ENCODE measurements around the gene DHH.

The DHH gene

GRCh38 chr12:49088150-49088931 lies 6.3 kb downstream of the DHH start (continued):
- TF ChIP-seq ZEB2 (tag by site-specific recombination; IDR thresholded peaks at IDR 0.05) (no peak; the same call in none of the 2 replicates), EGR2 (tag by site-specific recombination; IDR thresholded peaks at IDR 0.05; ENCODE audit: low read depth) (no peak), SCRT2 (tag by site-specific recombination; IDR thresholded peaks at IDR 0.05) (no peak), OSR2 (tag by site-specific recombination; IDR thresholded peaks at IDR 0.05) (peak; percentile 81), ZNF221 (tag by site-specific recombination; IDR thresholded peaks at IDR 0.05; ENCODE audit: borderline replicate concordance) (no peak), ZNF561 (tag by site-specific recombination; IDR thresholded peaks at IDR 0.05; ENCODE audit: borderline replicate concordance) (peak; percentile 73; the same call in 1 of the 2 replicates), ZNF623 (tag by site-specific recombination; IDR thresholded peaks at IDR 0.05) (no peak), ZNF132 (tag by site-specific recombination; IDR thresholded peaks at IDR 0.05; ENCODE audit: borderline replicate concordance) (no peak), HOXC10 (CRISPR knock-in tag; IDR thresholded peaks at IDR 0.05) (no peak), ZNF366 (tag by site-specific recombination; conservative IDR thresholded peaks at IDR 0.05) (peak; percentile 49), IKZF3 (tag by site-specific recombination; IDR thresholded peaks at IDR 0.05) (0 out of 2 replicates have a peak, but pooled peaks have one; percentile 4), GLIS2 (tag by site-specific recombination; IDR thresholded peaks at IDR 0.05) (peak; percentile 69), PRDM1 (tag by site-specific recombination; IDR thresholded peaks at IDR 0.05) (no peak), BCL6B (tag by site-specific recombination; IDR thresholded peaks at IDR 0.05) (no peak), KLF1 (tag by site-specific recombination; IDR thresholded peaks at IDR 0.05) (peak; percentile 31; the same call in 1 of the 2 replicates), SP3 (tag by site-specific recombination; IDR thresholded peaks at IDR 0.05) (peak; percentile 40; the same call in 1 of the 2 replicates), SP2 (tag by site-specific recombination; IDR thresholded peaks at IDR 0.05) (peak; percentile 39; the same call in 1 of the 2 replicates), REPIN1 (tag by site-specific recombination; IDR thresholded peaks at IDR 0.05; ENCODE audit: low read depth) (no peak; the same call in 1 of the 2 replicates), ZNF302 (tag by site-specific recombination; IDR thresholded peaks at IDR 0.05; ENCODE audit: low read depth) (no peak), KLF7 (tag by site-specific recombination; IDR thresholded peaks at IDR 0.05; ENCODE audit: borderline replicate concordance) (no peak), SALL2 (tag by site-specific recombination; IDR thresholded peaks at IDR 0.05; ENCODE audit: borderline replicate concordance) (no peak), ZNF423 (tag by site-specific recombination; IDR thresholded peaks at IDR 0.05) (peak; percentile 88), ZFHX2 (tag by site-specific recombination; conservative IDR thresholded peaks at IDR 0.05) (no peak), ZNF155 (tag by site-specific recombination; IDR thresholded peaks at IDR 0.05) (no peak), ZNF777 (tag by site-specific recombination; IDR thresholded peaks at IDR 0.05; ENCODE audit: borderline replicate concordance) (no peak), ZNF214 (tag by site-specific recombination; IDR thresholded peaks at IDR 0.05; ENCODE audit: borderline replicate concordance) (no peak), KLF8 (tag by site-specific recombination; IDR thresholded peaks at IDR 0.05) (peak; percentile 79), ZNF266 (tag by site-specific recombination; IDR thresholded peaks at IDR 0.05; ENCODE audit: low read depth) (no peak), ZNF37A (tag by site-specific recombination; IDR thresholded peaks at IDR 0.05) (no peak), ZNF624 (tag by site-specific recombination; IDR thresholded peaks at IDR 0.05) (no peak), PRDM10 (tag by site-specific recombination; IDR thresholded peaks at IDR 0.05) (peak; percentile 94), ZNF391 (tag by site-specific recombination; IDR thresholded peaks at IDR 0.05; ENCODE audit: borderline replicate concordance, low read depth) (peak; percentile 31; the same call in 1 of the 2 replicates)
- TF ChIP-seq, protein P1, sequence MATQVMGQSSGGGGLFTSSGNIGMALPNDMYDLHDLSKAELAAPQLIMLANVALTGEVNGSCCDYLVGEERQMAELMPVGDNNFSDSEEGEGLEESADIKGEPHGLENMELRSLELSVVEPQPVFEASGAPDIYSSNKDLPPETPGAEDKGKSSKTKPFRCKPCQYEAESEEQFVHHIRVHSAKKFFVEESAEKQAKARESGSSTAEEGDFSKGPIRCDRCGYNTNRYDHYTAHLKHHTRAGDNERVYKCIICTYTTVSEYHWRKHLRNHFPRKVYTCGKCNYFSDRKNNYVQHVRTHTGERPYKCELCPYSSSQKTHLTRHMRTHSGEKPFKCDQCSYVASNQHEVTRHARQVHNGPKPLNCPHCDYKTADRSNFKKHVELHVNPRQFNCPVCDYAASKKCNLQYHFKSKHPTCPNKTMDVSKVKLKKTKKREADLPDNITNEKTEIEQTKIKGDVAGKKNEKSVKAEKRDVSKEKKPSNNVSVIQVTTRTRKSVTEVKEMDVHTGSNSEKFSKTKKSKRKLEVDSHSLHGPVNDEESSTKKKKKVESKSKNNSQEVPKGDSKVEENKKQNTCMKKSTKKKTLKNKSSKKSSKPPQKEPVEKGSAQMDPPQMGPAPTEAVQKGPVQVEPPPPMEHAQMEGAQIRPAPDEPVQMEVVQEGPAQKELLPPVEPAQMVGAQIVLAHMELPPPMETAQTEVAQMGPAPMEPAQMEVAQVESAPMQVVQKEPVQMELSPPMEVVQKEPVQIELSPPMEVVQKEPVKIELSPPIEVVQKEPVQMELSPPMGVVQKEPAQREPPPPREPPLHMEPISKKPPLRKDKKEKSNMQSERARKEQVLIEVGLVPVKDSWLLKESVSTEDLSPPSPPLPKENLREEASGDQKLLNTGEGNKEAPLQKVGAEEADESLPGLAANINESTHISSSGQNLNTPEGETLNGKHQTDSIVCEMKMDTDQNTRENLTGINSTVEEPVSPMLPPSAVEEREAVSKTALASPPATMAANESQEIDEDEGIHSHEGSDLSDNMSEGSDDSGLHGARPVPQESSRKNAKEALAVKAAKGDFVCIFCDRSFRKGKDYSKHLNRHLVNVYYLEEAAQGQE (tag by site-specific recombination; IDR thresholded peaks at IDR 0.05), result no peak
